T47D (cell line): ENCODE measurements around the gene ZFAND4.
A peak's percentile ranks its signal among the peaks of the same experiment; 100 is the strongest.
"Not testable (repeated sequence)": the region's sequence is repeated elsewhere in the genome, so short reads cannot be mapped to it uniquely, and the experiment has no call there.

Experiments used
- DNase-seq, 2 experiments: peaks; one replicate each; pipeline versions ENCODE4 v3.0.0 to v3.0.0-alpha.2; 2011 to 2012; ENCODE audit warnings: low read depth in 1 of 2, low spot score in 1 of 2
- JUND ChIP-seq: IDR thresholded peaks from 2 replicates; pipeline ENCODE4 v1.6.1; 2012; ENCODE audit warnings: low read depth
- in situ Hi-C: cut with HindIII; loops from 2 replicates; pipeline ENCODE4 v1.10.0; 2016; ENCODE audit warnings: low sequenced_read_pairs, low pct_unique_long_range_greater_than_20kb

The ZFAND4 gene

DNA sequence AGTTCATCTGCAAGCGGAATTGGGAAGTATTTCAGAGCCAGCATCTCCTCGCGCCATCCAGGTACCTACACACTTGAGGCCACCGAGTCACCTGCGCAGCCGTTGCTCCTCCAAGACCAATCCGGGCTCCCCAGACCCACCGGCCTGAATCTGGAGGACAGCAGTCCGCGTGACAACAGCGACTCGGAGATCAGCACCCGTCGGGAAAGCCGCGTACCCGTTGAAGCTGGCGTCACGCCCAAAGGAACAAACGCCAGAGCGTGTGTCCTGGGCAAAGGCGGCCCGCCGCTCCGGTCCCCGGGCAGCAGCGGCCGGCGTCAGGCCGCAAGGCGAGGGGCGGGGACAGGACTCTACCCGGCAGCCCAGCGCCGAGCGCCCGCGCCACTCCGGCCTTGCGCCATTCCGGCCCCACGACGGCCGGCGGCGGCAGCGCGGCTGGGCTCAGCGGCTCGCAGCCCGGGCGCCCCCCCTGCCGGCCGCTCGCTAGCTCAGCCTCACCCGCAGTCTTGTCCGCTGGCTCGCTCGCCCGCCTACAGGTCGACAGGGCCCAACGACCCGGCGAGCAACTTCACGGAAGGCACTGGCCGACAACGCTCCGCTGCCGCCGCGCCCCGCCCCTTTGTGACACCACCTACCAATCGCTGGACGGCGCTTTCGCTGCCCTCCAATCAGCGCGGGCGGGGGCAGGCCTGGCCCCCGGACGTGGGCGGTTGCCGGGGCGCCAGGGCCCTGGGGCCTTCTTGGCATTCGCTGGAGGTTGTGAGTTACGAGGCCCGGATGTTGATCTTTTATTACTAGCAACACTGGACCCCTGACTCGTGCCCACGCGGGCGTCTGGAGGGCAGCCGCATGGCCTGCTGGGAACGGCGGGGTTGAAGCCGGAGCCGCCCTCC is at the start of gene ZFAND4:
Gene ZFAND4, minus strand, starts transcription at position 592 of the 893 bp plus-strand sequence. CDS start 9,047 bp downstream, outside the sequence.
- in situ Hi-C loops: no loop called here
- peak; percentile 99 for DNase-seq
- no peak for TF ChIP-seq JUND

DNA sequence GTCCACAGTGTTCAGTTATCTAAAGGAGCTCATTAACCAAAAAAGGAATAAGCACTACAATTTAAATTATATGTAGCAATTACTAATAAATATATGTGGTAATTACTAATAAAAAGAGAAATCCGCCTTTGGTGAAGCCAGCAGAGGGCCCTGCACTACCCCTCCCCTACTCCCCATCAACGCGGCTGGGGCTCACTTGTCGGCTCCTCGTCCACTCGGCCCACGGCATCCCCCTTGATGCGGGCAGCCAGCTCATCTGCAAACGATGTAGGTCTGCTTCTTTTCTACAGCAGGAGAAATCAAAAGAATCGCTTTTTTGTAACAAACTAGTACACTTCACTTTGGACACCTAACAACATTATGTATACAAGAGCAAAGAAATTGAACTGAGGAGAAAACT is 48.9 kb upstream of the ZFAND4 start:
- in situ Hi-C loops: not testable (repeated sequence)

DNA sequence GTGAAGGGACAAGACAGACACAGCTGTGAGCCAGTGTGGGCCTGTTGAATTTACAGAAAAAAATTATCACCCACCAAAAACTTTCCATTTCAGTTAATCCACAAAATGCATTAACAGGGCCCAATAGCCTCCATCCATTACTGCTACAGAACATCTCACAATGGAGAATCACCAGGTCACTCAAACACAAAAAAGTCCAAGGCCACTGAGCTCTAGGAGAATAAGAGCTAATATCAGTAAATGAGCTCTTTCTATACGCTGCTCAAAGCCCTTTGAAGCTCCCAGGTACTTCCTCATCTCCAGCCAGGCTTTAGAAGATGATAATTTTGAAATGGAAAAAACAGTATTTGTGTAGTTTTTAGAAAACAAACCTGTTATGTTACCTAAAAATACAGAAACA is 45.1 kb upstream of the ZFAND4 start:
- DNase-seq, in situ Hi-C loops: not testable (repeated sequence)

More for the DNA sequence above, 48.9 kb upstream of the ZFAND4 start:
- not testable (repeated sequence) for DNase-seq

DNA sequence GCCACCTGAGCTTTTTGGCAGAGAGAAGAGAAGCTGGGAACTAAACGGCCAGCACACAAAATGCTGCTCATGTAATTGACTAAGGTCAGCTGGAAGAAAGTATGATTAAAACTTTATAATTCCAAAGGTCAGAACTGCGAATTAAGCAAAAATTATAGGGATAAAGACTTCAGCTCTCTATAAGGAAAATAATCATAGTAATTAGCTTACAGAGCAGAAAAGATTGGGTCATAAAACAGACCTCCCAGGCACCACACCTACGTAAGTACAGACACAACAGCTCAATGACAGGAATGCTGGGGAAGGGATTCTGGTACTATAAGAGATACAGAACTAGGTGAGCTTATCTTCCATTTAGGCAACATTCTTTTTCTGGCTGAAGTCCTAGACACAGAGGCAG is 44.5 kb upstream of the ZFAND4 start:
- in situ Hi-C loops, DNase-seq: not testable (repeated sequence)

DNA sequence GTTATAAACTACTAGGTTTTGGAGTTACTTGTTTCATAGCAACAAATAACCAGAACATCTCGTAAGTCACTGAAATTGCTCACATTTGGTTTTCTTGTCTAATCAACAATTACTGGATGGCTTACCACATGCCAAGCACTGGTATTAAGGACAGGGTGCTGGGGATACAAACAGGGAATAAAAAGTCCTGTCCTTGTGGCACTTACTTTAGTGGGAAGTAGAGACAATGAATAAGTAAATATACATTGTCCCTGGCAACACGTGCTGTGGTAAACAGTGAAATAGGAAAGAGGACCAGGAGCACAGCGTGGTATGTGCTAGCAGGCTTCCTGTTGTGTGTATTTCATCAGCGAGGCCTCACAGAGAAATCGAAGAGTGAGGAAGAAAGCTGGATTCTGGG is 38.7 kb upstream of the ZFAND4 start:
- in situ Hi-C loops, DNase-seq: not testable (repeated sequence)

DNA sequence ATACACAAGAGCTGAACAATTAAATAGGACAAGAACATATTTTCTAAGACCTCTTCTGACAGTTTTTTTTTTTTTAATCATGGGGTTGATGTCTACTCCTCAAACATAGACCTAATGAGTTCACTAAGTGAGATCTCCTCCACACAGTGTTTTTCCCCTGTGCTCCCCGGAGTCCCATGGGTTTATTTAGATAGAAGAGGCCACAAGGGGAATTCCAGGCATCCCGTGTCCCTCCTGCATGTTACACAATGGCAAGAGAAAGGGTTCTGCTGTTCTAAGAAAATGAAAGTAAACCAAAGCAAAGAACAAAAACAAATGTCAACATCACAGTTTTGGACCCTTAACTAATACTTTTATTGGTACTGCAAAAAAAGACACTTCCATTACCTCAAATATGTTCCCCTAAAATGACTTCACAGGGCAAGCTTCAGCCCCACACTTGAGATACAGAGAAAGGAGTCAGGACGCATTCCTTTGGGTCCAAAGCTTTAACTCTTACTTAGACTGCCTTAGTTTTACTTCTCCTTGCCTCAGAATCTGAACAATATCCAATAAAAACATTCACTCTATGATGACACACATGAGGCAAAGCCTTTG is 37.7 kb upstream of the ZFAND4 start:
- in situ Hi-C loops, DNase-seq: not testable (repeated sequence)

DNA sequence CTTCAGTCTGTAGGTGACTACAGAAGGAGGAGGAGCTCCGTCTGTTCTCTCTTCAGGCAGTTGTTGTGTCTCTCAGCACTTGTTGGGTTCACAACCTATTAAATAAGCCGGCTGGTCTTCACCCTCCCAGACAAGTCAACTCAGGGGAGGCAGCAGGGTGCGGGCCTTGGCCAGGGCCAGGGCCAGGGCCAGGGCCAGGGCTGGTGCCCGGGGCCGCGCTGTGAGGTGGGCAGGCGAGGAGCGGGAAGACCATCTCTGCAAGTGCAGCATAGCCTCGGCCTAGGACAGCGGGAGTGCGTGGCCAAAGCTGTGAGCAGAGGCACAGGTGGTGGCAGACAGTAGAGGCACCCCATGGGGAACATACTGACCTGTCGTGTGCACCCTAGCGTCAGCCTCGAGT is 5.9 kb upstream of the ZFAND4 start:
- in situ Hi-C loops: not testable (repeated sequence)

DNA sequence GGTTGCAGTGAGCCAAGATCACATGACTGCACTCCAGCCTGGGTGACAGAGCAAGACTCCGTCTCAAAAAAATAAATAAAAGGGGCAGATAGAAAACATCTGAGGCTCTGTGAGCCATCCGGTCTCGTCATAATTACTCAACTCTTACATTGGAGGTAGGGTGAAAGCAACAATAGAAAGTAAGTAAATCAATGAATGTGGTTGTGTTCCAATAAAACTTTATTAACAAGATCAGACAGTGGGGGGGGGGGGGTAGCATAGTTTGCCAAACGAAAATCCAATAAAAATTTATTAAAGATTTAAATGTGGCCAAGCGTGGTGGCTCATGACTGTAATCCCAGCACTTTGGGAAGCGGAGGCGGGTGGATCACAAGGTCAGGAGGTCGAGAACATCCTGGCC is 2.8 kb upstream of the ZFAND4 start:
- DNase-seq: no peak
- TF ChIP-seq JUND: no peak
- in situ Hi-C loops: no loop called here

More for the DNA sequence above, 5.9 kb upstream of the ZFAND4 start:
- not testable (repeated sequence) for DNase-seq

DNA sequence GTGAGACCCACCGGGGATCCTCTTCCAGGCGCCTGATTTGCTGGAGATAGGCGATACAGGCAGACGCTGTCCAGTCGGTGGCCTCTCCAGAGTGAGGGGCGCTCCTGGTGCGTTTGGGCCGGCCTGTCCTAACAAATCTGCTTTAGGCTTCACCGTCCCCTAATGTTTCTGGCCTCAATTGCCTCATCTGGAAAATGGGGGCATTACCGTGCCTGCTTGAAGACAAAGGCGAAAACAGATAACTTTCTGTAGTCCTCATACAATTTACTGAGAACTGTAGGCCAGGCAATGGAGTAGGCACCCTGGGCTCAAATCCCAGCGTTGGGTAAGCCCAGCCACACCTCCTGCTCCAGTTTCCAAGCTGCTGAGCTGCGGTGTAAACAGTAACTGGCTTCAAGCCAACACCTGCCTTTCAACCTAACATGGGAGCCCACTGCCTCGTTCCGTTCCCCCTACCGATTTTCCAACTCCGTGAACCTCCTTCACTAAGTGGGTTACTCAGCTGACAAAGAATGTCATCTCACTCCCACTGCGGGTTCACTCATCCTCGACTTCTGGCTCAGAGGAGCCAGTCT is 589 bp upstream of the ZFAND4 start:
- no peak for TF ChIP-seq JUND
- DNase-seq: peak; percentile 5 to 65
- in situ Hi-C loops: no loop called here

DNA sequence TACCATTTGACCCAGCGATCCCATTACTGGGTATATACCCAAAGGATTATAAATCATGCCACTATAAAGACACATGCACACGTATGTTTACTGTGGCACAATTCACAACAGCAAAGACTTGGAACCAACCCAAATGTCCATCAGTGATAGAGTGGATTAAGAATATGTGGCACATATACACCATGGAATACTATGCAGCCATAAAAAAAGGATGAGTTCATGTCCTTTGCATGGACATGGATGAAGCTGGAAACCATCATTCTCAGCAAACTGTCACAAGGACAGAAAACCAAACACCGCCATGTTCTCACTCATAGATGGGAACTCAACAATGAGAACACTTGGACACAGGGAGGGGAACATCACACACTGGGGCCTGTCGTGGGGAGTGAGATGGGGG is 1.3 kb downstream of the ZFAND4 start:
- DNase-seq, in situ Hi-C loops: not testable (repeated sequence)

DNA sequence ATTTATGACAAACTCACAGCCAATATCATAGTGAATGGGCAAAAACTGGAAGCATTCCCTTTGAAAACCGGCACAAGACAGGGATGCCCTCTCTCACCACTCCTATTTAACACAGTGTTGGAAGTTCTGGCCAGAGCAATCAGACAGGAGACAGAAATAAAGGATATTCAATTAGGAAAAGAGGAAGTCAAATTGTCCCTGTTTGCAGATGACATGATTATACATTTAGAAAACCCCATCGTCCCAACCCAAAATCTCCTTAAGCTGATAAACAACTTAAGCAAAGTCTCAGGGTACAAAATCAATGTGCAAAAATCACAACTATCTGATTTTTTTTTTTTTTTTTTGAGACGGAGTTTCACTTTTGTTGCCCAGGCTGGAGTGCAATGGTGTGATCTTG is 2.7 kb downstream of the ZFAND4 start:
- DNase-seq, in situ Hi-C loops: not testable (repeated sequence)

DNA sequence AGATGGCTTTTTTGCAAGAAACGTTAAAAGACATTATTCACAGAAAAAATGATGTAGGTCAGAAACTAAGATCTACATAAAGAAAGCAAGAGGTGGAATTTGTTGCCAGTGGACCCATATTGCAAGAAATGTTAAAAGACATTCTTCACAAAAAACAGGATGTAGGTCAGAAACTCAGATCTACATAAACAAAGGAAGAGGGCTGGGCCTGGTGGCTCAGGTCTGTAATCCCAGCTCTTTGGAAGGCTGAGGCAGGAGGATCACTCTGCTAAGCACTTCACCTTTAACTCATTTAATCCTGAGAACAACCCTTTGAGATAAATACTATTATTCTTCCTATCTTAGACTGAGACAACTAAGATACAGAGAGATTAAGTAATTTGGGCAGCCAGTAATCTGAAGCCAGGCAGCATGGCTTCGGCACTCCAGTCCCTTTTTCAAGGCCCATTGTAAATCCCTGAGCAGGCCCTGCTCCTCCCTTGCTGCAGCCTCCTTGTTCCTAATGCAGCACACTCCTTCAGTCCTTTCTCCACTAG is 11.6 kb downstream of the ZFAND4 start:
- no peak for DNase-seq
- in situ Hi-C loops: no loop called here
- no peak for TF ChIP-seq JUND
